ENCODE results near the gene PRR15. TPM values are rescaled to one million over a fixed set of nuclear protein-coding genes. Genes with fewer than 3 reads are reported as not detected.
A peak's percentile ranks its signal among the peaks of the same experiment; 100 is the strongest.

The PRR15 gene
- total and polyA plus RNA-seq, 2 of the 8 experiments (the other 6 are each of a cell fraction or from before 2014, with no cell fraction given), result 4.9 to 7.9 TPM

DNA sequence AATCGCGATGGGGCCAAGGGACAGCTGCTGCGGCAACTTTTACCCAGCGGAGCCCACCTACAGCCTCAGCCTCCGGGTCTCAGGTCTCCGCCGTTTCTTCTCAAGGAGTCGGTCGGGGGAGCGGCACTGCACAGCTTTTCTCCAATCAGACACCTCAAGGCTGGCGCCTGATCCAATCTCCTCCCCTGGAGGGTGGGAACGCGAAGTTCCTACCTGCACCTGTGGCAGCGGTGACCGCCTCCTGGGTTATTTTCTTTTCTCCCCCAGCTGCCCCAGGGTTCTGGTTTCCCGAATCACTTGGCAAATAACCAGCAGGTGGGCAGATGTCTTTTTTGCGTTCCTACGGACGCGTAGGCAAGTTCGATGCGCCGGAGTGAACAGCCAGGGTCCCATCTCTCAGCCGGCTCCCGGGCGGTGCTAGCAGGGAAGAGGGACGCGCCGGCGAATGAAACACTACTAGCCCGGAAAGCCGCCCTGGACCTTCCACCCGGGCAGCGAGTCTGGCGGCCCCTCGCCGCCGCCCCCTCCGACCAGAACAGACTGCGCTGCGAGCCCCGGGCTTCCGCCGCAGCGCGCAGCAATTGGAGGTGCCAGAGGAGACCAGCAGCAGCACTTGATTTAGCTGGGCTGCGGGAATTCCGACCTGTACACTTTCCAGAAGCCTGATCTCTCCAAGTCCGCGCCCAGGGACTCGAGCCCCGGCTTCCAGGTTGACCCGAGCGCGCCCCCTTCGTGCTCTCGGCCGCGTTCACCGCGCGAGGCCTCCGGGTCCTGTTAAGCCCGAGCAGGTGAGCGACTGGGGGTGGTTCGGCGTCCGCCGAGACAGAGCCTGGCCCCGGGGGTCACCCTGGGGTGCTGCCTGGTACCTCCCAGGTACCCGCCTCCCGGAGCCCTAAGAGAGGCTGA, at the start of gene PRR15 (continued):
- TF ChIP-seq, protein P1, sequence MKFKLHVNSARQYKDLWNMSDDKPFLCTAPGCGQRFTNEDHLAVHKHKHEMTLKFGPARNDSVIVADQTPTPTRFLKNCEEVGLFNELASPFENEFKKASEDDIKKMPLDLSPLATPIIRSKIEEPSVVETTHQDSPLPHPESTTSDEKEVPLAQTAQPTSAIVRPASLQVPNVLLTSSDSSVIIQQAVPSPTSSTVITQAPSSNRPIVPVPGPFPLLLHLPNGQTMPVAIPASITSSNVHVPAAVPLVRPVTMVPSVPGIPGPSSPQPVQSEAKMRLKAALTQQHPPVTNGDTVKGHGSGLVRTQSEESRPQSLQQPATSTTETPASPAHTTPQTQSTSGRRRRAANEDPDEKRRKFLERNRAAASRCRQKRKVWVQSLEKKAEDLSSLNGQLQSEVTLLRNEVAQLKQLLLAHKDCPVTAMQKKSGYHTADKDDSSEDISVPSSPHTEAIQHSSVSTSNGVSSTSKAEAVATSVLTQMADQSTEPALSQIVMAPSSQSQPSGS (IDR thresholded peaks at IDR 0.05; ENCODE audit: low read length), result no peak
- TF ChIP-seq TEAD4 (IDR thresholded peaks at IDR 0.05; ENCODE audit: low read depth, low read length), result no peak
- TF ChIP-seq CEBPB (IDR thresholded peaks at IDR 0.05; ENCODE audit: low read depth, low read length), result no peak
- TF ChIP-seq BRCA1 (IDR thresholded peaks at IDR 0.05; ENCODE audit: low read depth, low read length), result no peak
- peak; percentile 84 for TF ChIP-seq KDM4A (IDR thresholded peaks at IDR 0.05; ENCODE audit: low read depth, low read length, severe bottlenecking)
- TF ChIP-seq, protein P2, sequence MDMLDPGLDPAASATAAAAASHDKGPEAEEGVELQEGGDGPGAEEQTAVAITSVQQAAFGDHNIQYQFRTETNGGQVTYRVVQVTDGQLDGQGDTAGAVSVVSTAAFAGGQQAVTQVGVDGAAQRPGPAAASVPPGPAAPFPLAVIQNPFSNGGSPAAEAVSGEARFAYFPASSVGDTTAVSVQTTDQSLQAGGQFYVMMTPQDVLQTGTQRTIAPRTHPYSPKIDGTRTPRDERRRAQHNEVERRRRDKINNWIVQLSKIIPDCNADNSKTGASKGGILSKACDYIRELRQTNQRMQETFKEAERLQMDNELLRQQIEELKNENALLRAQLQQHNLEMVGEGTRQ (IDR thresholded peaks at IDR 0.05; ENCODE audit: low read length), result peak; percentile 34; the same call in 1 of the 2 replicates
- TF ChIP-seq EGR1 (IDR thresholded peaks at IDR 0.05; ENCODE audit: borderline replicate concordance, low read depth, low read length), result no peak
- TF ChIP-seq RAD21 (IDR thresholded peaks at IDR 0.05 in 1 of 2, conservative IDR thresholded peaks at IDR 0.05 in 1 of 2; ENCODE audit: low read depth in 2 of 2, low read length in 2 of 2), result no peak
- TF ChIP-seq BCL11A (IDR thresholded peaks at IDR 0.05; ENCODE audit: low read depth in 2 of 2, low read length in 2 of 2), result no peak
- TF ChIP-seq CBX8 (IDR thresholded peaks at IDR 0.05; ENCODE audit: borderline replicate concordance, low read depth, low read length), result no peak
- peak; percentile 22 for TF ChIP-seq RNF2 (IDR thresholded peaks at IDR 0.05; ENCODE audit: borderline replicate concordance, low read depth, low read length, missing control alignments, poor library complexity, severe bottlenecking)
- TF ChIP-seq ZNF274 (IDR thresholded peaks at IDR 0.05; ENCODE audit: borderline replicate concordance, extremely low read depth, low read length), result no peak
- TF ChIP-seq POLR2A (IDR thresholded peaks at IDR 0.05; ENCODE audit: control extremely low read depth in 1 of 2, low read depth in 2 of 2, low read length in 2 of 2), result peak in 1 of 2 experiments; percentile 27; a peak in 1 of 3 replicates
- no peak for TF ChIP-seq EP300 (IDR thresholded peaks at IDR 0.05; ENCODE audit: borderline replicate concordance in 1 of 2, low read depth in 2 of 2, low read length in 2 of 2)
- 0 out of 2 replicates have a peak, but pooled peaks have one; percentile 5 for TF ChIP-seq GABPA (IDR thresholded peaks at IDR 0.05; ENCODE audit: borderline replicate concordance, insufficient read depth, low read length)
- TF ChIP-seq EZH2 (IDR thresholded peaks at IDR 0.05; ENCODE audit: low read depth, low read length, severe bottlenecking), result no peak
- no peak for TF ChIP-seq RXRA (IDR thresholded peaks at IDR 0.05; ENCODE audit: insufficient read depth, low read depth, low read length)
- TF ChIP-seq HDAC2 (IDR thresholded peaks at IDR 0.05; ENCODE audit: borderline replicate concordance in 1 of 2, low read depth in 2 of 2, low read length in 2 of 2), result no peak
- TF ChIP-seq MAFK (IDR thresholded peaks at IDR 0.05; ENCODE audit: low read depth, low read length), result no peak

All from H1 (cell line).